HEK293 (cell line): Measurements from ENCODE around the gene CDH10.
A peak's percentile ranks its signal among the peaks of the same experiment; 100 is the strongest.

ENCODE experiments used
- CTCF ChIA-PET: fragments of 350-600 bp; formaldehyde crosslinking; extraction: SDS; loops from one replicate; lab custom pipeline; 2021; ENCODE audit warnings: antibody characterized with exemption; lab: Yijun Ruan, JAX
- POLR2A ChIA-PET: fragments of 300-600 bp; formaldehyde crosslinking; extraction: SDS; loops from one replicate; lab custom pipeline; 2020; ENCODE audit warnings: antibody characterized with exemption, inconsistent platforms; lab: Yijun Ruan, JAX
- H3K27ac ChIP-seq: fragments of 200-500 bp; sonication (Bioruptor generic); 2 replicates; pipeline ENCODE4 v1.5.1; 2014; ENCODE audit warnings: low read depth, low read length, control low read depth, inconsistent platforms; ENCODE audit errors: extremely low read depth
- H3K36me3 ChIP-seq, 2 experiments: fragments of 200-500 bp in 1 of 2; sonication (Bioruptor generic) in 1 of 2; 1 replicate in 1 of 2; 2 replicates in 1 of 2; pipeline ENCODE4 v1.5.1; 2014 to 2017; ENCODE audit warnings: inconsistent platforms in 2 of 2, low read length in 2 of 2; ENCODE audit not compliant: control insufficient read depth in 2 of 2, insufficient read depth in 1 of 2
- H3K4me1 ChIP-seq: fragments of 200-500 bp; sonication (Bioruptor generic); 2 replicates; pipeline ENCODE4 v1.5.1; 2014; ENCODE audit warnings: mild to moderate bottlenecking, low read length, inconsistent platforms; ENCODE audit not compliant: control insufficient read depth, insufficient read depth
- H3K4me3 ChIP-seq: 2 replicates; pipeline ENCODE4 v1.5.1; 2011; ENCODE audit warnings: low read depth, mild to moderate bottlenecking, control low read depth, low read length, moderate library complexity
- H3K9me3 ChIP-seq: fragments of 200-500 bp; sonication (Bioruptor generic); 2 replicates; pipeline ENCODE4 v1.5.1; 2014; ENCODE audit warnings: low read depth, low read length, inconsistent platforms; ENCODE audit not compliant: control insufficient read depth, insufficient read depth
- ATF2 ChIP-seq: fragments of 450-650 bp; formaldehyde crosslinking; IDR thresholded peaks from 2 replicates; pipeline ENCODE4 v1.5.1; 2016; ENCODE audit warnings: missing biosample characterization, missing genetic modification characterization, low read depth
- CTCF ChIP-seq: fragments of 450-650 bp; formaldehyde crosslinking; IDR thresholded peaks from 2 replicates; pipeline ENCODE4 v1.5.1; 2016; ENCODE audit warnings: missing biosample characterization, missing genetic modification characterization
- GLI4 ChIP-seq: fragments of 450-650 bp; formaldehyde crosslinking; IDR thresholded peaks from 2 replicates; pipeline ENCODE4 v1.5.1; 2016; ENCODE audit warnings: missing biosample characterization, missing genetic modification characterization
- HOXA7 ChIP-seq: sonication (generic); formaldehyde crosslinking; IDR thresholded peaks from 2 replicates; pipeline ENCODE4 v1.8.1; 2022; ENCODE audit warnings: missing genetic modification reagents, borderline replicate concordance
- MYNN ChIP-seq: fragments of 450-650 bp; formaldehyde crosslinking; IDR thresholded peaks from 2 replicates; pipeline ENCODE4 v1.5.1; 2016; ENCODE audit warnings: missing biosample characterization, missing genetic modification characterization, borderline replicate concordance
- PRDM6 ChIP-seq: fragments of 450-650 bp; formaldehyde crosslinking; IDR thresholded peaks from 2 replicates; pipeline ENCODE4 v1.5.1; 2017; ENCODE audit warnings: missing biosample characterization, missing genetic modification characterization
- ZBTB26 ChIP-seq: fragments of 450-650 bp; formaldehyde crosslinking; optimal IDR thresholded peaks from 2 replicates; pipeline ENCODE3; 2016; ENCODE audit warnings: missing biosample characterization, mild to moderate bottlenecking, missing genetic modification characterization
- ZIC2 ChIP-seq: fragments of 450-650 bp; formaldehyde crosslinking; IDR thresholded peaks from 2 replicates; pipeline ENCODE4 v1.5.1; 2016; ENCODE audit warnings: missing biosample characterization, missing genetic modification characterization
- ZNF146 ChIP-seq: fragments of 450-650 bp; formaldehyde crosslinking; IDR thresholded peaks from 2 replicates; pipeline ENCODE4 v1.5.1; 2016; ENCODE audit warnings: missing biosample characterization, missing genetic modification characterization
- ZNF26 ChIP-seq: fragments of 450-650 bp; formaldehyde crosslinking; IDR thresholded peaks from 2 replicates; pipeline ENCODE4 v1.5.1; 2016; ENCODE audit warnings: missing biosample characterization, missing genetic modification characterization
- ZNF335 ChIP-seq: fragments of 450-650 bp; formaldehyde crosslinking; conservative IDR thresholded peaks from 2 replicates; pipeline ENCODE4 v1.5.1; 2016; ENCODE audit warnings: missing biosample characterization, missing genetic modification characterization
- ZNF449 ChIP-seq: fragments of 450-650 bp; formaldehyde crosslinking; IDR thresholded peaks from 2 replicates; pipeline ENCODE4 v1.5.1; 2017; ENCODE audit warnings: missing biosample characterization, mild to moderate bottlenecking, missing genetic modification characterization, moderate library complexity
- ZNF610 ChIP-seq: fragments of 450-650 bp; formaldehyde crosslinking; IDR thresholded peaks from 2 replicates; pipeline ENCODE4 v1.5.1; 2016; ENCODE audit warnings: missing biosample characterization, missing genetic modification characterization, borderline replicate concordance
- ZNF654 ChIP-seq: fragments of 450-650 bp; formaldehyde crosslinking; IDR thresholded peaks from 2 replicates; pipeline ENCODE4 v1.5.1; 2016; ENCODE audit warnings: low read depth, missing biosample characterization, missing genetic modification characterization
- ZNF701 ChIP-seq: fragments of 450-650 bp; formaldehyde crosslinking; IDR thresholded peaks from 2 replicates; pipeline ENCODE4 v1.5.1; 2016; ENCODE audit warnings: missing biosample characterization, missing genetic modification characterization

CDH10 gene

GRCh38 chr5:24643156-24643555 lies 1.6 kb downstream of the CDH10 start (continued):
- TF ChIP-seq HOXA7 (CRISPR knock-in tag): no peak
- TF ChIP-seq MYNN (tag by site-specific recombination): no peak
- TF ChIP-seq ZNF26 (tag by site-specific recombination): no peak
- no peak for TF ChIP-seq ZBTB26 (tag by site-specific recombination)

GRCh38 chr5:24642022-24642421 lies 2.8 kb downstream of the CDH10 start:
- ChIA-PET CTCF (no interaction called here), POLR2A (no interaction called here)
- no peaks in the 10 kb centered on the region for H3K36me3 ChIP-seq
- TF ChIP-seq ZNF654: peak; percentile 35; the same call in 1 of the 2 replicates
- no peak for TF ChIP-seq ZNF335 (tag by site-specific recombination)
- no peak overlapping the region for H3K27ac ChIP-seq
- H3K9me3 ChIP-seq: no peaks in the 10 kb centered on the region
- no peak overlapping the region for H3K4me3 ChIP-seq
- H3K4me1 ChIP-seq: no peaks in the 10 kb centered on the region

GRCh38 chr5:24635209-24635608 lies 9.6 kb downstream of the CDH10 start:
- Histone ChIP-seq H3K36me3 (no peaks in the 10 kb centered on the region), H3K27ac (no peak overlapping the region), H3K4me3 (no peak overlapping the region), H3K9me3 (no peaks in the 10 kb centered on the region), H3K4me1 (no peaks in the 10 kb centered on the region)
- ChIA-PET POLR2A (no interaction called here), CTCF (interaction anchor here (0.7 kb wide), 1 partner anchor 527 kb away, joined by 4 read pairs; no protein-coding TSS in a partner anchor)
- no peak for TF ChIP-seq GLI4
- TF ChIP-seq ZNF449 (tag by site-specific recombination): no peak
- no peak for TF ChIP-seq ZNF146 (tag by site-specific recombination)
- no peak for TF ChIP-seq ZNF701
- no peak for TF ChIP-seq ZIC2
- no peak for TF ChIP-seq PRDM6 (tag by site-specific recombination)
- TF ChIP-seq ZNF610 (tag by site-specific recombination): no peak

- CTCF ChIA-PET: no interaction called here
- Histone ChIP-seq H3K27ac (no peak overlapping the region), H3K4me1 (no peaks in the 10 kb centered on the region), H3K4me3 (no peak overlapping the region), H3K36me3 (no peaks in the 10 kb centered on the region), H3K9me3 (no peaks in the 10 kb centered on the region)
- TF ChIP-seq ZNF654 (peak; percentile 65), ATF2 (tag by site-specific recombination) (no peak), CTCF (tag by site-specific recombination) (no peak)
- POLR2A ChIA-PET: no interaction called here
These were observed 11.0 kb downstream of the CDH10 start for GRCh38 chr5:24633715-24634325.
